ENCODE data around the gene ZIC3.
"Not testable (repeated sequence)": the region's sequence is repeated elsewhere in the genome, so short reads cannot be mapped to it uniquely, and the experiment has no call there.

ZIC3 gene

GRCh38 chrX:137565921-137566745 lies at the start of gene ZIC3:
ZIC3 (plus strand) TSS chrX:137566127; CDS start chrX:137566692, 565 bp downstream.
- no CpG with 5 or more reads among the region's 69 CpGs for WGBS (ENCODE audit: insufficient coverage, insufficient read length)
- no peaks in the 10 kb centered on the region for H3K27me3 ChIP-seq (ENCODE audit: control insufficient read depth, insufficient read depth, low read length)

GRCh38 chrX:137519459-137519858 lies 46.5 kb upstream of the ZIC3 start:
- no peaks in the 10 kb centered on the region for H3K9me3 ChIP-seq (ENCODE audit: control insufficient read depth, insufficient read depth, low read length)
- no peaks in the 10 kb centered on the region for H3K36me3 ChIP-seq (ENCODE audit: control insufficient read depth, insufficient read depth, low read length)
- no peak overlapping the region for H3K4me3 ChIP-seq (ENCODE audit: low read length)
- H3K27me3 ChIP-seq (ENCODE audit: control insufficient read depth, insufficient read depth, low read length), result no peaks in the 10 kb centered on the region
- WGBS (ENCODE audit: insufficient coverage, insufficient read length), result no CpG with 5 or more reads among the region's 3 CpGs
- H3K27ac ChIP-seq (ENCODE audit: low read length), result no peak overlapping the region
- no peaks in the 10 kb centered on the region for H3K4me1 ChIP-seq (ENCODE audit: control insufficient read depth, insufficient read depth, low read length)
- no peak for DNase-seq (ENCODE audit: low read depth, low spot score)

More at GRCh38 chrX:137565921-137566745, at the start of gene ZIC3:
- no peak for DNase-seq (ENCODE audit: low read depth, low spot score)
- Histone ChIP-seq H3K4me3 (ENCODE audit: low read length) (peak within 1 kb of the TSS; percentile 100), H3K9me3 (ENCODE audit: control insufficient read depth, insufficient read depth, low read length) (no peaks in the 10 kb centered on the region), H3K4me1 (ENCODE audit: control insufficient read depth, insufficient read depth, low read length) (no peaks in the 10 kb centered on the region; the same call in 1 of the 2 replicates), H3K27ac (ENCODE audit: low read length) (no peak within 1 kb of the TSS), H3K36me3 (ENCODE audit: control insufficient read depth, insufficient read depth, low read length) (peaks cover 6% of the 10 kb centered on the region)

- WGBS (ENCODE audit: insufficient coverage, insufficient read length), result no CpG with 5 or more reads among the region's 45 CpGs
- no peak for DNase-seq (ENCODE audit: low read depth, low spot score)
- Histone ChIP-seq H3K36me3 (ENCODE audit: control insufficient read depth, insufficient read depth, low read length) (no peaks in the 10 kb centered on the region), H3K9me3 (ENCODE audit: control insufficient read depth, insufficient read depth, low read length) (no peaks in the 10 kb centered on the region), H3K4me1 (ENCODE audit: control insufficient read depth, insufficient read depth, low read length) (0 out of 2 replicates have a peak, but pooled peaks cover 1% of the 10 kb centered on the region), H3K27me3 (ENCODE audit: control insufficient read depth, insufficient read depth, low read length) (peaks cover 42% of the 10 kb centered on the region), H3K4me3 (ENCODE audit: low read length) (no peak overlapping the region), H3K27ac (ENCODE audit: low read length) (no peak overlapping the region)
Observed at GRCh38 chrX:137545711-137546651, 19.9 kb upstream of the ZIC3 start.

- Histone ChIP-seq H3K4me3 (ENCODE audit: low read length) (no peak overlapping the region; the same call in 1 of the 2 replicates), H3K4me1 (ENCODE audit: control insufficient read depth, insufficient read depth, low read length) (0 out of 2 replicates have a peak, but pooled peaks cover 2% of the 10 kb centered on the region), H3K9me3 (ENCODE audit: control insufficient read depth, insufficient read depth, low read length) (no peaks in the 10 kb centered on the region), H3K36me3 (ENCODE audit: control insufficient read depth, insufficient read depth, low read length) (no peaks in the 10 kb centered on the region), H3K27me3 (ENCODE audit: control insufficient read depth, insufficient read depth, low read length) (peaks cover 42% of the 10 kb centered on the region), H3K27ac (ENCODE audit: low read length) (no peak overlapping the region)
- DNase-seq (ENCODE audit: low read depth, low spot score), result no peak
- WGBS (ENCODE audit: insufficient coverage, insufficient read length), result no CpG with 5 or more reads among the region's 28 CpGs
Observed at GRCh38 chrX:137547291-137547690, 18.6 kb upstream of the ZIC3 start.

- Histone ChIP-seq H3K36me3 (ENCODE audit: control insufficient read depth, insufficient read depth, low read length) (no peaks in the 10 kb centered on the region), H3K27me3 (ENCODE audit: control insufficient read depth, insufficient read depth, low read length) (peaks cover 42% of the 10 kb centered on the region), H3K9me3 (ENCODE audit: control insufficient read depth, insufficient read depth, low read length) (no peaks in the 10 kb centered on the region), H3K4me3 (ENCODE audit: low read length) (peak overlapping the region; percentile 12; the same call in 1 of the 2 replicates), H3K27ac (ENCODE audit: low read length) (no peak overlapping the region), H3K4me1 (ENCODE audit: control insufficient read depth, insufficient read depth, low read length) (0 out of 2 replicates have a peak, but pooled peaks cover 2% of the 10 kb centered on the region)
- no CpG with 5 or more reads among the region's 14 CpGs for WGBS (ENCODE audit: insufficient coverage, insufficient read length)
- DNase-seq (ENCODE audit: low read depth, low spot score), result no peak
Observed at GRCh38 chrX:137548261-137548660, 17.7 kb upstream of the ZIC3 start.

GRCh38 chrX:137549073-137549472 lies 16.9 kb upstream of the ZIC3 start:
- no peak overlapping the region for H3K27ac ChIP-seq (ENCODE audit: low read length)
- no peaks in the 10 kb centered on the region for H3K9me3 ChIP-seq (ENCODE audit: control insufficient read depth, insufficient read depth, low read length)
- 0 out of 2 replicates have a peak, but pooled peaks cover 2% of the 10 kb centered on the region for H3K4me1 ChIP-seq (ENCODE audit: control insufficient read depth, insufficient read depth, low read length)
- H3K27me3 ChIP-seq (ENCODE audit: control insufficient read depth, insufficient read depth, low read length), result peaks cover 39% of the 10 kb centered on the region
- DNase-seq (ENCODE audit: low read depth, low spot score), result no peak
- no CpG with 5 or more reads among the region's 24 CpGs for WGBS (ENCODE audit: insufficient coverage, insufficient read length)
- peak overlapping the region; percentile 3; the same call in 1 of the 2 replicates for H3K4me3 ChIP-seq (ENCODE audit: low read length)
- H3K36me3 ChIP-seq (ENCODE audit: control insufficient read depth, insufficient read depth, low read length), result no peaks in the 10 kb centered on the region

- Histone ChIP-seq H3K9me3 (ENCODE audit: control insufficient read depth, insufficient read depth, low read length) (no peaks in the 10 kb centered on the region), H3K4me3 (ENCODE audit: low read length) (no peak overlapping the region; the same call in 1 of the 2 replicates), H3K4me1 (ENCODE audit: control insufficient read depth, insufficient read depth, low read length) (0 out of 2 replicates have a peak, but pooled peaks cover 2% of the 10 kb centered on the region), H3K27ac (ENCODE audit: low read length) (no peak overlapping the region), H3K27me3 (ENCODE audit: control insufficient read depth, insufficient read depth, low read length) (peaks cover 30% of the 10 kb centered on the region), H3K36me3 (ENCODE audit: control insufficient read depth, insufficient read depth, low read length) (no peaks in the 10 kb centered on the region)
- WGBS (ENCODE audit: insufficient coverage, insufficient read length), result no CpG with 5 or more reads among the region's 58 CpGs
- DNase-seq (ENCODE audit: low read depth, low spot score), result no peak
Observed at GRCh38 chrX:137549851-137550664, 15.9 kb upstream of the ZIC3 start.

GRCh38 chrX:137550665-137551261 lies 15.2 kb upstream of the ZIC3 start:
- H3K27ac ChIP-seq (ENCODE audit: low read length), result no peak overlapping the region
- 0 out of 2 replicates have a peak, but pooled peaks cover 2% of the 10 kb centered on the region for H3K4me1 ChIP-seq (ENCODE audit: control insufficient read depth, insufficient read depth, low read length)
- no peaks in the 10 kb centered on the region for H3K9me3 ChIP-seq (ENCODE audit: control insufficient read depth, insufficient read depth, low read length)
- DNase-seq (ENCODE audit: low read depth, low spot score), result no peak
- H3K27me3 ChIP-seq (ENCODE audit: control insufficient read depth, insufficient read depth, low read length), result peaks cover 23% of the 10 kb centered on the region
- no CpG with 5 or more reads among the region's 41 CpGs for WGBS (ENCODE audit: insufficient coverage, insufficient read length)
- H3K4me3 ChIP-seq (ENCODE audit: low read length), result no peak overlapping the region; the same call in 1 of the 2 replicates
- H3K36me3 ChIP-seq (ENCODE audit: control insufficient read depth, insufficient read depth, low read length), result no peaks in the 10 kb centered on the region

- H3K36me3 ChIP-seq (ENCODE audit: control insufficient read depth, insufficient read depth, low read length); H3K27ac ChIP-seq (ENCODE audit: low read length); H3K4me1 ChIP-seq (ENCODE audit: control insufficient read depth, insufficient read depth, low read length); H3K4me3 ChIP-seq (ENCODE audit: low read length); H3K9me3 ChIP-seq (ENCODE audit: control insufficient read depth, insufficient read depth, low read length); H3K27me3 ChIP-seq (ENCODE audit: control insufficient read depth, insufficient read depth, low read length); DNase-seq (ENCODE audit: low read depth, low spot score): not testable (repeated sequence)
- WGBS (ENCODE audit: insufficient coverage, insufficient read length), result no CpG with 5 or more reads among the region's 4 CpGs
Observed at GRCh38 chrX:137552098-137552497, 13.8 kb upstream of the ZIC3 start.

All from iPS DF 6.9 (cell line).